ENCODE data around the gene ARHGEF40.
"Not testable (repeated sequence)": the region's sequence is repeated elsewhere in the genome, so short reads cannot be mapped to it uniquely, and the experiment has no call there.

Gene ARHGEF40

DNA sequence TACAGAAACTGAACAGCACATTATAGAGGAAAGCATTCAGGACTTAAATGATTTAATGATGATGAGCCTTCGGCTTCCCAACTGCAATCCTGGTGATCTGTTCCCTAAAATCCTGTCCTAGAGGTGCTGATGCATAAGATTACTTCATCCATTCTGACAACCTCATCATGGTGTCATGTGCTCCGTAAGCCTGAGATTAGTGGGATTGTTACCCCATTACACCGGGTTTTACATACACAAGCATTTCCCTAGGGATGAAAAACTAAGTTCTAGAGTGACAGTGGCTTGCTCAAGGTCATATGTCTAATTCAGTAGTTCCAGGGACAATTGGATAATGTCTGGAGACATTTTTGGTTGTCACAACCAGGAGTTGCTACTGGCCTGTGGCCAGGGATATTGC is 32.9 kb upstream of the ARHGEF40 start:
- TF ChIP-seq MYC (IDR thresholded peaks at IDR 0.05; ENCODE audit: low read depth, low read length) (no peak), POLR2A (IDR thresholded peaks at IDR 0.05; ENCODE audit: extremely low read depth, insufficient read length) (no peak)
- TF ChIP-seq, protein P1, sequence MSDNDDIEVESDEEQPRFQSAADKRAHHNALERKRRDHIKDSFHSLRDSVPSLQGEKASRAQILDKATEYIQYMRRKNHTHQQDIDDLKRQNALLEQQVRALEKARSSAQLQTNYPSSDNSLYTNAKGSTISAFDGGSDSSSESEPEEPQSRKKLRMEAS (IDR thresholded peaks at IDR 0.05; ENCODE audit: low read depth, low read length) = no peak
- TF ChIP-seq, protein P2, sequence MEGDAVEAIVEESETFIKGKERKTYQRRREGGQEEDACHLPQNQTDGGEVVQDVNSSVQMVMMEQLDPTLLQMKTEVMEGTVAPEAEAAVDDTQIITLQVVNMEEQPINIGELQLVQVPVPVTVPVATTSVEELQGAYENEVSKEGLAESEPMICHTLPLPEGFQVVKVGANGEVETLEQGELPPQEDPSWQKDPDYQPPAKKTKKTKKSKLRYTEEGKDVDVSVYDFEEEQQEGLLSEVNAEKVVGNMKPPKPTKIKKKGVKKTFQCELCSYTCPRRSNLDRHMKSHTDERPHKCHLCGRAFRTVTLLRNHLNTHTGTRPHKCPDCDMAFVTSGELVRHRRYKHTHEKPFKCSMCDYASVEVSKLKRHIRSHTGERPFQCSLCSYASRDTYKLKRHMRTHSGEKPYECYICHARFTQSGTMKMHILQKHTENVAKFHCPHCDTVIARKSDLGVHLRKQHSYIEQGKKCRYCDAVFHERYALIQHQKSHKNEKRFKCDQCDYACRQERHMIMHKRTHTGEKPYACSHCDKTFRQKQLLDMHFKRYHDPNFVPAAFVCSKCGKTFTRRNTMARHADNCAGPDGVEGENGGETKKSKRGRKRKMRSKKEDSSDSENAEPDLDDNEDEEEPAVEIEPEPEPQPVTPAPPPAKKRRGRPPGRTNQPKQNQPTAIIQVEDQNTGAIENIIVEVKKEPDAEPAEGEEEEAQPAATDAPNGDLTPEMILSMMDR (IDR thresholded peaks at IDR 0.05; ENCODE audit: low read depth, low read length) = no peak
- H3K4me3 ChIP-seq (ENCODE audit: low read depth, low read length) = no peak overlapping the region
- no peak for DNase-seq (ENCODE audit: low read depth)

GRCh38 chr14:21038441-21039422 is 31.4 kb upstream of the ARHGEF40 start:
- TF ChIP-seq POLR2A (IDR thresholded peaks at IDR 0.05; ENCODE audit: extremely low read depth, insufficient read length) (no peak), MYC (IDR thresholded peaks at IDR 0.05; ENCODE audit: low read depth, low read length) (no peak)
- TF ChIP-seq, protein P1 (IDR thresholded peaks at IDR 0.05; ENCODE audit: low read depth, low read length) = no peak
- TF ChIP-seq, protein P2 (IDR thresholded peaks at IDR 0.05; ENCODE audit: low read depth, low read length) = no peak
- no peak for DNase-seq (ENCODE audit: low read depth)
- no peak overlapping the region for H3K4me3 ChIP-seq (ENCODE audit: low read depth, low read length)

DNA sequence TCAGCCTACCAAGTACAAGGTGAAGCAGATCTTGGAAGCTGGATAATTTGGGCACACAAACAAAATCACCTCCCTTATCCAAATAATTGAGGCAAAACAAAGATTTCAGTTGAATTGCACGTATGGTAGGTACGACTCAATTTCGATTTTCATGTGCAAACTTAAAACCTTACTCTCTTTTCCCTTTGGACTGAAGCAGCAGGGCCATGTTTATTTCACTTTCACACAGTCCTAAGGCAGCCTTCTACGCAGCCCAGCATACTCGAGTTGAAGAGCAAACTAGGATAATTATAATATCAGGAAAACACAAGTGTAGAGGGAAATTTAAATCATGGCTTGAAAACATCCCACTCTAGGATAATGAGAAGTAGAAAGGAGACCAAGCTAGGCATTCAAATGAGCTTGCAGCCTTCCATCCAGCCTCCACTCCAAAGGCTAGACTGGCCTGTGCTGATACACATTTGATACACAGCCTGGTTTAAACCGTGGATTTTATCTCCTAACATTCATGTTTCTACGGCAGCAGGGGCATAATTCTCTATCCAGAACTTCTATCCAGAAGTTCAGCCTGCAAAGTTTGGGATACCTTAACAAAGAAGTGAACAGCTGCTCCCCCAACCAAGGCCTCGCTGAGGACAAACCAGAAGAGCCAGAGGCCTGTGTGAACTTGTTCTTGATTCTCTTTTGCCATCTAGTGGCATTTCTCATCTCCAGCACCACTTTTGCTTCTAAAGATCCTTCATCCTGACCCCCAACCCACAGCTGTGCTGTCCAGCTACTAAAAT is 30.3 kb upstream of the ARHGEF40 start:
- H3K4me3 ChIP-seq (ENCODE audit: low read depth, low read length) = no peak overlapping the region
- TF ChIP-seq, protein P2 (IDR thresholded peaks at IDR 0.05; ENCODE audit: low read depth, low read length) = peak; percentile 52
- TF ChIP-seq, protein P1 (IDR thresholded peaks at IDR 0.05; ENCODE audit: low read depth, low read length) = 0 out of 2 replicates have a peak, but pooled peaks have one; percentile 30
- TF ChIP-seq MYC (IDR thresholded peaks at IDR 0.05; ENCODE audit: low read depth, low read length) (0 out of 2 replicates have a peak, but pooled peaks have one; percentile 22), POLR2A (IDR thresholded peaks at IDR 0.05; ENCODE audit: extremely low read depth, insufficient read length) (no peak)
- DNase-seq (ENCODE audit: low read depth) = peak; percentile 66

DNA sequence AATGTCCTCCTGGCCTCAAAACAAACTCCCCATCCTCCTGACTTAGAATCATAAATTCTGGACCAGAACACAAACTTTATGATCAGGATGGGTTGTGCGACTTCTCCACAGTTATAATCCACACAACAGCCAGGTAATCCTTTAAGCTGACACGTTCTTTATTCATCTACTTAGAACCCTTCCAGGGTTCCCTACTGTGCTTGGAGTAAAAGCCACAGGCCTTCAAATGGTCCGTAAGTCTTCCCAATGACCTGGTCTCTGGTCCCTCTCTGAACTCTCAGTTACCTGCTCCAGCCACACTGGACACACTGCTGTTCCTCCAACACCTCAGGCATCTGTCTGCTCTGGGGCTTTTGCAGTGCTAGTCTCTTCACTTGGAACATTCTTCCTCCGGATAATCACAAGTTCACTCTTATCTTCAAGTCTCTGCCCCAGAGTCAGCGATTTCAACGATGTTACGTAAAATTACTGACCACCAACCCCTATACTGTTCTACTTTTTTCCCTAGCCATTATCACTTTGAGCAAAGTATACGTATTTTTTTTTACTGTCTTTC is 29.7 kb upstream of the ARHGEF40 start:
- TF ChIP-seq, protein P2 (IDR thresholded peaks at IDR 0.05; ENCODE audit: low read depth, low read length) = no peak
- TF ChIP-seq MYC (IDR thresholded peaks at IDR 0.05; ENCODE audit: low read depth, low read length) = no peak
- TF ChIP-seq, protein P1 (IDR thresholded peaks at IDR 0.05; ENCODE audit: low read depth, low read length) = no peak
- no peak for TF ChIP-seq POLR2A (IDR thresholded peaks at IDR 0.05; ENCODE audit: extremely low read depth, insufficient read length)
- H3K4me3 ChIP-seq (ENCODE audit: low read depth, low read length) = no peak overlapping the region
- DNase-seq (ENCODE audit: low read depth) = no peak

DNA sequence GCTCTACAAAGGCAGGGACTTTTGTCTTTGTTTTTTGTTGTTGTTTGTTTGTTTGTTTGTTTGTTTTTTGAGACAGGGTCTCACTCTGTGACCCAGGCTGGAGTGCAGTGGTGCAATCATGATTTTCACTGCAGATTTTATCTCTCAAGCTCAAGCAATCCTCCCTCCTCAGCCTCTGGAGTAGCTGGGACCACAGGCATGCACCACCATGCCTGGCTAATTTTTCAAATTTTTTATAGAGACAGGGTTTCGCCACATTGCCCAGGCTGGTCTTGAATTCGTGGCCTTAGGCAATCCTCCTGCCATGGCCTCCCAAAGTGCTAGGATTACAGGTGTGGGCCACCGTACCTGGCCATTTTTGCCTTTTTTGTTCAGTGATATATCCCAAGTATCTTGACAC is 29.2 kb upstream of the ARHGEF40 start:
- not testable (repeated sequence) for H3K4me3 ChIP-seq (ENCODE audit: low read depth, low read length); DNase-seq (ENCODE audit: low read depth)
